NCI-H1930 (cell line): Measurements from ENCODE around the gene RANBP10.

Experiments
- DNase-seq, 2 experiments: peaks; one replicate each; lab custom pipeline; 2025; lab: John Stamatoyannopoulos, UW

RANBP10 gene

DNA sequence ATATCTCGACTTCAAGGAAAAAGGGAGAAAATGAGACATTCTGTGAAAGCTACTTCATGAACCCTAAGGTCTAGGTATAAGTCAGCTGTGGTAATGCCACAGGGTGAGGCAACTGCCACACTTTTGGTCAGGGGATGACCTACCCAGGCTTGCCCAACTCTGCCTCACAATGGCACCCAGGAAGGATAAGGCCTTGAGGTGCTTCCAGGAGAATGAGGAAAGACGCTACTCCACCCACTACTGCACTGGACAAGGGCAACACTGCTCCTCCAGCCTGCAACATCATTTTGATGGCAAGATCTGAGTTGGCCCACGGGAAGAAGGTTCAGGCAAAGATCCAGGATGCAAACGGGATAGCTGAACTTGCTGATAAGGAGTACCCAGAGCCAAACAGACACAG, 65.2 kb downstream of the RANBP10 start:
- DNase-seq = no peak

DNA sequence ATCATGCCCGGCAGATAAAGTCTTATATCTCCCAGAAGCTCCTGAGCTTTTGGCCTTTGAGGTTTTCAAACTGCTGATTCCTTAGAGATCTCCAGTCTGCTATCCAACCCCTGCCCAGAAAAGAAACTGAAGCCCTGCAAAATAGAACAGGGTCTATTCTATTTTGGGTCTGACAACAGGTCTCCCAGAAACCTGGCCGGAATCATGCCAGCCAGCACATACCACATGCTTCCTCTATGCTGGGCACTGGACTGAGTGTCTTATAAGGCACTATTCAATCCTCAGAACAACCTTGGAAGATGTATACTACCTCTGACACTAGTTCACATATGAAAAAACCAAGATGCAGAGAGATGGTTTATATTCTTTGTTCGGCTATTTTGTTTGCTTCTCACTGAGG, 66.0 kb downstream of the RANBP10 start:
- DNase-seq = no peak

DNA sequence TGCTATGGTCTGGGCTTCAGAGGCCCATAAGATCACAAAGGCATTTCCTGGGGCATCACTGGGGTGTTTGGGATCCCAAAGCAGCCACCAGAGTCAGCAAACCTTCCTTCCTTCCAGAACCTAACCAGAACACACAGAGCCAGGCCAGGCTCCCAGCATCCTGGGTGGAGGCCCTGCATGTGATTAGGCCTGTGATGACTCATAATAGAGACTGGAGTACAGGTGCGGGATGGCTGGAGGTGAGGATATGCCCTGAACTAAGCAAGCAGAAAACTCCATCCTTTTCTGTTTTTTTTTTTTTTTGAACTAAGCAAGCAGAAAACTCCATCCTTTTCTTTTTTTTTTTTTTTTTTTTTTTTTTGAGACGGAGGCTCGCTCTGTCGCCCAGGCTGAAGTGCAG, 69.5 kb downstream of the RANBP10 start:
- DNase-seq = no peak

DNA sequence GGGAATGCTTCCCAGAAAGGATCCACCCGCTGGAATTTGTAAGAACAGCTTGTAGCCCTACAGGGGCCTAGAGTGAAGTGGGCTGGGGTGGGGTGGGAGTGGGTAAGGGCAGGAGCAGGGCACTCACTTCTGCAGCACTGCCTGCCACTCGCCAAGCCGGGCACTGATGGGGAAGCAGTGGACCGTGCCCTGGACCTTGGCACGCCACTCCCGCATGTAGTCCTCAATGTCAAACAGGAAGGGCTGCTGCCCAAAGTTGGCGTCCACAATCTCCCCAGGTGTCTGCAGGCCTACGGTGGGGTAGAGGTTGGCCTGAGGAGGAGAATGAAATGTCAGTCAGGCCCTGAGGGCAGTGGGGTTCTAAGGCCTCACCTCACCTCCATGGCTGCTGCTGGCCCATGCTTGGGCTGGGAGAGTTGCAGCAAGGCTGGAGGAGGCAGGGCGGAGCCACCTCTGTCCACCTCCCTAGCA, 71.6 kb downstream of the RANBP10 start:
- no peak for DNase-seq

DNA sequence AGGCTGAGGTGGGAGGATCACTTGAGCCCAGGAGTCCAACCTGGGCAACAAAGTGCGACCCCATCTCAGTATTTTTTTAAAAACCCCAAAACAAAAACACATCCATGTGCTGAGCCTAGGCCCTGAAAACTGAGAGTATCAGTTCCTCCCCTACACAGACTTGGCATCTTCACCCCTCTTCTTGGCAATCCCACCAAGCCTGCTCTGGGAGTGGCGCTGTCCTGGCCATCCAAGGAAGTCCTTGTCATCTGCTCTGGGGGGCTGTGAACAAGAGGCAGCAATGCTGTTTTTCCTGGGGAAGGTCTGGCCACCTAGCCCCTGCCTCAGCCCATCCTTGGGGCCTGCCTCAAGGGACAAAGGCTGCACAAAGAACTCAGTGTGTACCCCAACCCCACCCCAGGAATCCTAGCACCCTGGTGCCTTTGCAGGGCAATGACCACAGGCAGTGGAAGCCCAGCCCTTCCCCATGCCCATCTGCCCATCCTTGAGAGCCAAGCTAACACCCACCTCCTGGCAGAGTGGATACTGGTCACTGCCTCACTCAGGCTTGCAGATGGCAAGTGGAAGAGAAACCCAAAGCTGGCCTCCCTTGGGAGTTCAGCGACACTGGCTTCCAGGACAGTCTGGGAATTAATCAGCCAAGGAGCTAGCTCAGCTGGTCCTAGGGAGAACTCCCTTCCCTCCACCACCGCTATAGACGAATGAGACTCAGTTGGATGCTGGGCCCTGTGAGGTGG, 72.5 kb downstream of the RANBP10 start:
- no peak for DNase-seq

DNA sequence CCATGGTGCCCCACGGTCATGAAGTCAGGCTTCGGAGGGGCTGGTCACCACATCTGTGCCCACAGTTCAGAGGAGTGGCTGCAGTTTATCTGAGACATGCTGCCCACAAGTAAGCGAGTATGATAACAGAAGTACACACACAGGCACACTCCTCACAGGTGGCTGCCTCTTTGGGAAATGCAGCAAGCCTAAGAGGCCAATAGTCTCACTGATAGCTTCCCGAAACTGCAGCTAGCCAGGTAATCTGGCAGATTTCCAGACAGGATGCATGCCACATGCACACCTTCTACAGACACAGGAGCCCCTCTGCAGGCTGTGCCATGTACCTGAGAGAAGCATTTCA, 74.6 kb downstream of the RANBP10 start:
- no peak for DNase-seq

DNA sequence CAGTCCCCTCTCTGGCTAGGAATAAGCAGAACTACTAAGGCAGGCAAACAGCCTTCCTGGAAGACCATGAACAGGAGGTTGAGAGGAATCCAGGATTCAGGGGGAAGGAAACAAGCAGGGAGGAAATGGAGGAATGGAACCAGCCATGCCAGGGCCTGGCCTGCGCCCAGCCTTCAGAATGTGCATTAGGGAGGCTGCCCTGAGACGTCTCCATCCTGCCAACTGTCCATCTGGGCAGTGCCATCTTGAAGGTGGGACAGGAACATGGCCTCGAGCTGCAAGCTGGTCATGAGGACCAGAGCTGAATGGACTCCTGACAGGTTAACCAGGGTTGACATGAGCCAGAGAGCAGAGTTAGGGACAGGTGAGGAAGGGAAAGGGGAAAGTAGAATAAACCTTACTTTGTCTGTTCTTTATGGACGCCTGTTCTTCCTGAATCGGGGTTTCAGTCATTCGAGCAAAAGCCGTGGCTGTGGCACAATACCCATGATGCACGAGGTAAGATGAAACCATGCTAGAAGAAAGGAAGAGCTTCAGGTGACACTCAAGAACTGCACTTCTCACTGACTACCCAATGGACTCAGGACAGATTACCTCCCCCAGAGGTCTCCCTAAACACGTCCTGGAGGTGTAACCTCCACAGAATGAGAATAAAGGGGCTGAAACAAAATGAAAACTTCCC, 75.1 kb downstream of the RANBP10 start:
- no peak for DNase-seq

DNA sequence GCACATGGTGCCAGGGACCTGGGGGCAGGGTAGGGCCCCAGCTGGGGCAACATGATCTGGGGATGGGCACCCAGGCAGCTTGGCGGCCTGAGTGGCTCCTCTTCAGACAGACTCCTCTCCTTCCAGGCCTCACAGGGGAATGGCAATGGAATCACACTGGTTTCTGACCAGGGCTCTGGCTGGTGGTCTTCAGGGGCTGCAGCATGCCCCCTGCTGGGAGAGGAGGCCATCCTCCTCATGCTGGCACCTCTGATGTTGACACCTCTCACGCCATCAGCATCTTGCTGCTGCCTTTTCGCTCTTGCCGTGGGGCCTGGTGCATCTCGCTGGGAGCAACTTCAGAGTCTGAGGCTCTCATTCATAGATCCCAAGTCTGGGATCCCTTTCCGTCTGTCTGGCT, 76.0 kb downstream of the RANBP10 start:
- no peak for DNase-seq

DNA sequence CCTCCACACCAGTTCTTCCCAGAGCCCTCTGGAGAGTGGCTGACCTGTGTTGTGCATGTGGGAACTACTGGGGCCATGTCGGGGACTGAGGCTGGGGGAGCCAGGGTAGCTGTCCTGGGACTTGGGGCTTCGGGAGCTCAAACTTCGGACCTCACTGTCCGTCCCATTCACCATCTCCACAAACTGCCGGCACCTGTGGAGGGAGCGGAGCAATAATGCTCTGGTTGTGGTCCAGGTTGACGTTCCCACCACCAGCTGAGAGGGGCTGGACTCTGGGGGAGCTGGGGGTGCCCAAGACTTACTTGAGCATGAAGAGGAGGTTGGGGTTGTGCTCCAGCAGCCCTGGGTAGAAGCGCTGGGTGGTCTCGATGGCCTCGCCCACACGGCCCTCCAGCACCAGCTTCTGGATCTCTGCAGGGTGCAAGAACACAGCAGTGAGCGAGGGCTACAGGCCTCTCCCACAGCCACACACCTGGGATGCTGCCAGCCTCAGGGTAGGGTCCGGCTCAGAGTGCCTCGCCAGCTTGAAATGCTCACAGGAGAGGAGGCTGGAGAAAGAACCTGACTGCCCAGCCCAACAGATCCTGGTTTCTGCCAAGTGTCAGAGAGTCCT, 76.6 kb downstream of the RANBP10 start:
- DNase-seq = no peak

DNA sequence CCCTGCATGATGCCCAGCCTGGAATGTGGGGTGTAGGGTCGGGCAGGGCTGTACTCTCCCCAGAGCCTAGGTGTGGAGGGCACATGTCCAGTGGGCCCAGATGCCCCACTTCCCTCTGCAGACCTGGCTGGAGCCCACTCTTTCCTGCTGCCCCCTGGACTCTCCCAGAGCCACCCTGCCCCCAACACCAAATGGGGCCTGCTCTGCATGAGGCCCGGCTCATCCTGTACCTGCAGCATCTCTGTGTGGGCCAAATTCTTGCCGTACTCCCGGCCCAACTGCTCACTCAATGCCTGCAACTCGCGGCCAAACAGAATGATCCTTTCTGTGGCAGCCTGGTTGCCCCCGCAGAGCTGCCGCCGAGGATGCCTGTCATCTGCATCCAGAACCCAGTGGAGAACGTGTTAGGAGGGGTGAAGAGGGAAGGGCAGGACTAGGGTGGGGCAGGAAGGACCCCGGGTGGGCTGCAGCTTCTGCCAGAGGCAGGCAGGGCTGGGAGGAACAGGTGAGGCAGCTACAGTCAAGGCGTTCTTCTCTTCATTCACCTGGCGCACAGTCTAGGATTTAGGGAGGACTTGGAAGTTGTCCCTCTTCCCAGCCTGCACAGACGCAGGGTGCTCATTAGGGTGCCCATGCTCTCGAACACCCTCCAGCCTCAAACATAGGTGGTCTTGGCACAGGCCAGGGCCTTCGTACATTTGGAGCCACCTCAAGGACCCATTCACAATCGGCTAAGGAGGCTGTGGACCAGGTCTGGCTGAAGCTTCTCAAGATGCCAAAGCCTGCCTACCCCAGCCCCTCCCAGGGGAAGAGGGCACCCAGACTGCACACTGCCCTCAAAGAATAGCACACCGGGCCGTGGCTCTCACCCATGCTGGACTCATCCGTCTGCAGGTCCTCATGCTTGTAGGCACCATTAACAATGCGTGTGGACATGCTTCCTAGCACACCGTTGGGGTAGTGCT, 78.6 kb downstream of the RANBP10 start:
- no peak for DNase-seq

DNA sequence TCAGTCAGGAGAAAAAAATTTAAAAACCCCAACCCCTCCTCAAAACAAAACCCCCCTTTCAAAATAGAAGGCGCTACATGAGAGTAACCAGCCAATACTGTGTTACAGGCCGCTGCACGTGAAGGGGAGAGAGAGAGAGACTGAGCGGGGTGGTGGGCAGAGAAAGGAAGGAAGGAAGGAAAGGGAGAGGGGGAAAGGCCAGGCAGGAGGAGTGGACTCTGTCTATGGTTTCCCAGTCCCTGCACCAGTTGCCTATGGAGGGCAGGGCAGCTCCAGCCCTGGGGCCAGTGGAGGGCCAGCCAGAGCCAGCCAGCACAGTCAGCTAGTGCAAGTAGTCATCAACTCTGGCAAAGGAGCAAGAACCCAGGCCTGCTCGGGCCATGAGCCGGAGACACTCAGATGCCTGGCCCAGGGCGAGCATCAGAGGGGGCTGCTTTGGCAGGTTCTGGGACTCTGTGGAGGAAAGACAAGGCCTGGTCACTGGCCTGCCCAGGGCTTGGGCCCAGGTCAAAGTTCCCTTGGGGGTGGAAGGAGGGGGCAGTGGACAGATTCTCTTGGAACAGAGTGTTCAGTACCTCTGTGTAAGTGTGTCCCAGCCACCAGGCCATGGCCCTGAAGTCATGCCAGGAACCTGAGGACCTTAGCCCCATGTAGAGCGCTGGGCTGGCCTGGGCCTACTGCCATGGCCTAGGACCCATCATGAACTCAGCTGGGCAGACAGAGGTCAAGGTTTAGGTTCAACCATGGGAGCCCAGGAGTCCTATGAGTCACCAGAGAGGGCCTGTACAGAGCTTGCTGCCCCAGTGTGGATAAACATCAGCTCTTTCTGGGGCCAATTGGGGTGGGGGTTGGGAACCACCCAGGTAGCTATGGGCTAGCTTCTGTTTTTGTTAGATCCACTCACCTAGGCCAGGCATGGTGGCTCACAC, 80.0 kb downstream of the RANBP10 start:
- DNase-seq = no peak

DNA sequence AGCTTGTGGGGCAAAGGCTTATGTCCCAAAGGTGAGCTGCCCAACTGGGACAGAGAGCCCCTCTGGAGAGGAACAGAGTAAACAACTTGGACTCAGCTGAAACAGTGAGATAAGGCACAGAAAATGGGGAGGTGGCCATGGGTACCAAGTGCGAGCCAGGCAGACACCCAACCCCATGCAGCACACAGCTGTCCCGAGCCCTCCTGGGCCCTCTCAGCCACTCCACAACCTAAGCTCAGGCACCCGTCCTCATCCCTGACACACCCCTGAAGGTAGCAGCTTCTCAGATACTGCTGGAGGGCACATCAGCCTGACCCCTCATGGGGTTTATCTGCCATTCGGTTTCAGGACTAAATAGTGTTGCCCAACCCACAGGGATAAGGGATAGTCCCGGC, 82.5 kb downstream of the RANBP10 start:
- no peak for DNase-seq

DNA sequence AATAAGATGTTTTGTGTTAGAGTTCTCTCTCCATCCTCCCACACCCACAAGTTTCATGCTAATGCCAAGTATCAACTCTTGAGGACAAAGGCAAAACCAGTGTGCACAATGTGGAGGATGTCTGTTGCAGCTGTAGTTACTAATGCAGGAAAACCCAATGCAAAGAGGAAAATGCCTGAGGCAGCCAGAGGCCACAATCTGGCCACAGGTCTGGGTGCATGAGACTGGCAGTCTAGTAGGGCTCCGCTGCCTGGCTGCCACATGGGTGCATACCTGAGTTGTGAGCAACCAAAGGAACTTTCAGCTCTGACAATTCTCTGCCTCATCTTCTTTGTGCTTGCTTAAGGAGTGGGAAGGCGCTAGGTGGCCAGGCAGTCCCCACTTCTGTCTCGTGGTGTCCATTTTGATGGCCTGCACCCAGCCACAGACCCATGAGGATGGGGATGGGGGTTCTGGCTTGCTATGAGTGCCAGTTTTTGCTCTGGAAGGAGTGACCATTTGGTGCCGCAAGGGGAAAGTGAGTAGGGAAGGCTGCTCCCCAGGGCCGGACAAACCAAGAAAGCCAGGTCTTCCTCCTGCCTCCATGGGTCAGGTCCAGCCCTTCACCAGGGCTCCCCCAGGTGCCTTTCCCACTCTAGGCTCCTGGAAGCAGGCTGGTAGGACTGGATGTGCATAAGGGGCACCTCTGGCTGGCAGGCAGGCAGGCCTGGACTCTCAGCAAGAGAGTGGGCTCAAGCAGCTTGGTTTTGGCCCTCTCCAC, 83.0 kb downstream of the RANBP10 start:
- DNase-seq = no peak

DNA sequence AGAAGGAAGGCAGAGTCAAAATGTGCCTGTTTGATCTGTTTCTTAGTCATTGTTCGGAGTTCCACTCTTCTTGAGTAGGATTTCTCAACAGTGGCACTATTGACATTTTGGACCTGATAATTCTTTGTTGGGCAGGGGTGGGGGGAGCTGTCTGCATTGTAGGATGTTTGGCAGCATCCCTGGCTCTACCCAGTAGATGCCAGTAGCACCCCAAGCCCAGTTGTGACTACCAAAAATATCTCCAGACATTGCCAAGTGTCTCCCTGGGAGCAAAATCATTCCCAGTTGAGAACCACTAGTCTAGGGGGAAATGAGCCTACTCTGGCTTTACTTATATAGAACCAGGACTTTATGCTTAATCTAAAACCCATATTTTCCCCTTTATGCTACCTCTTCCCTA, 86.1 kb downstream of the RANBP10 start:
- no peak for DNase-seq

DNA sequence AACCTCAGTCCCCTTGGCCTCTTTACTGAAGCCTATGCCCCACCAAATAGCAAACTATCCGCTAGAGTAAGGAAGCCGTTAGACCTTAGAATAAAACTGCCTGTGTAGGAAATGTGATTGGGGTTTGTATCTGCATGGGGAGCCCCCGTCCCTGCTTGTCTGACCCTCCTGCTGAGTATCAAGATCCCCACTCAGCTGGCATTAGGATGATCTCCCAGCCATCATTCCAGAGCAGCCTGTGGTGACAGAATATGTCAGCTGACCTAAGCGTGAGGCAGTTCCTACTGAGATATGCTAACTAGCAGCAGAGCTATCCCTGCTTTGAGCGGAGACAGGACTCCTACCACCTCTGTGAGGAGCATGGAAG, 86.6 kb downstream of the RANBP10 start:
- no peak for DNase-seq

DNA sequence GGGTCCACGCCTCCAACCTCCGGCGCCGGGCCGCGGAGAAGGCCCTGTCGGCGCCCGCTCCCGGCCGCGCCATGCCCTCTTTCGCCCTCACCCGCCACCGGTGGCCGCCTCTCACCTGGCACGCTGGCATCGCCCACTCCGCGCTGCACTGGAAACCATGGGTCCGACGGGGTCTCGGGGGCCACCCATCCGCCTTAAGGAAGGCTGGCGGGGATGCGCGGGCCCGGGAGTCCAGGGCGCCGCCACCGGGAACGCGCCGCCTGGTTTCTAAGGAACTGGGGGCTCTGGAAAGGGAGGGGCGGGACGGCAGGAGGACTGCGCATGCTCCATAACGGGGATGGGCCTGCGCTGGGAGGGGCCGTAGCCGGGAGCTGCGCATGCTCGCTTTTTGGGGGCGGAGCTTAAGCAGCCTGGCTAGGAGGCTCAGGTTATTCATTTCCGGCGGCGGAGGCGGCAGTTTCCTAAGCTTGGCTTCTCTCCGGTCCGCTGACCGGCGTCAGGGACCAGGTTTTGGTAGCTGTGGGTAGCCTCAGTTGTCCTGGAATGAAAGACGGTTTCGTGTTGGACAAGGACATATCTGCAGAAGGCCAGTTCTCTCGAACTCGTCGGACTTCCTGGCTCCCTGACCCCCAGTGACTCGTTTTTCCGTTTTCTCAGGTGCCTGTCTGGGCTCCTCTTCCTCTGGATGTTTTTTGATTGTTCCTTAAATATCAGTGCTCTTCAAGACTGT, 87.1 kb downstream of the RANBP10 start, which contains the start of gene GFOD2:
Gene GFOD2, minus strand, starts transcription at position 269 of the 730 bp plus-strand sequence. CDS start 33,601 bp downstream, outside the sequence.
- peak; percentile 78 to 88 for DNase-seq

DNA sequence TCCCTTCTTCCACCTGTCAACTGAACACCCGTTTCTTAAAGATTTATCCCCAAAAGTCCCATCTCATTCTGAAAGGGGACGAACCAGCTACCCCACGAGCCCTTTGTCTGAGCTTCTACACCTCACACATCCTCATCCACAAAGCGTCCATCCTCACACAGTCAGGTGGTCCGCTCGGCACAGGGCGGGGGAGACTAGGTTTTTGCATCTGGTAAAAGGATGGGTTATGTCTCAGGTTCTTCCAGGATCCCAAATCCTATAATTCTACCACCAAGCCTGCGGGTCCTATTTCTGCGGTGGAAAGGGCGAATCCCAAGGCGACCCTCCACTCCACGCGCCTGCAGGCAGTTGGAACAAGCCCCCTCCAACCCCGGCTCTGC, 87.7 kb downstream of the RANBP10 start:
- DNase-seq = no peak

DNA sequence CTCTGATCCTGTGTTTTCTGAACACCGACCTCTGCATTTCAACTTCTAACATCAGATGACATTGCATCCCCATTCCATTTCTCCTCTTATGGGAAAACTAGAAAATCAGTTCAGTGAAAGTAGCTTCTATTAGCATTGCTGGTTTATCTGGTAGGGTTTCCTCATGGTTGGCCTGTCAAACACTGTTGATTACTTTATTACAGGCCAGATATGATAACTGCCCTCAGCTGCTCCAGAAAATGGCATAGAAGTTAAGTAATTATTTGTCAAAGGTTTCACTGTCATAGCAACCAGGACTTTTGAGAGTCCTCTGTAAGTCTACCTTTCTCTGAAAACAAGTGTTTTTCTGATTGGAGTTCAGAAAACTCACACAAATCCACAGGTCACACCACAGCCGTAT, 90.3 kb downstream of the RANBP10 start:
- no peak for DNase-seq

DNA sequence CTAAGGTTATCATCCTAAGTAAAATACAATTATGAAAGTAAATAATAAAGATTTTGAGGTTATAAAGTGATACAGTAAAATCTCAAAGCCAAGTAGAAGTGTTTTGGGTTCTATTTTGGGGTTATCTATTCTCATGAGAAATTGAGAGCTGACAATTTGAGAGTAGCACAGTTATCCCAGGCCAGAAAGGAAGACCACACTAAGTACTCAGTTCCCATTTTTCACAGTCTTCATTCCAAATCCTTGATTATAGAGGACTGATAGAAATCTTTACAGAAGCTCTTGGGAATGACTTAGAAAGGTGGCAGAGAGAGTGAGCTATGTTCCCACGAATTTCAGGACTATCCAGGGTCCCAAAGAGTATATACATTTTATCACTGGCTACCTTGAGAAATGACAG, 91.8 kb downstream of the RANBP10 start:
- DNase-seq = no peak
